GM06990 (cell line): ENCODE results near the gene SERPINB1.

Experiments used
- DNase-seq: peaks from one replicate; pipeline ENCODE4 v3.0.0-alpha.2; 2011; ENCODE audit not compliant: insufficient read length; ENCODE audit errors: extremely low read depth
- H3K27me3 ChIP-seq: replicated peaks from 2 replicates; pipeline ENCODE4 v1.6.0; 2011; ENCODE audit warnings: low read length; ENCODE audit not compliant: control insufficient read depth, insufficient read depth
- H3K36me3 ChIP-seq: 2 replicates; pipeline ENCODE4 v1.5.1; 2011; ENCODE audit warnings: low read length; ENCODE audit not compliant: control insufficient read depth, insufficient read depth
- H3K4me3 ChIP-seq: replicated peaks from 2 replicates; pipeline ENCODE4 v1.5.1; 2011; ENCODE audit warnings: low read depth, mild to moderate bottlenecking, control low read depth, low read length
- TF ChIP-seq, protein P1 (sequence below): IDR thresholded peaks from 2 replicates; pipeline ENCODE4 v1.5.1; 2011; ENCODE audit warnings: low read length, control low read depth, mild to moderate bottlenecking, inconsistent platforms; ENCODE audit not compliant: insufficient read depth, poor library complexity, severe bottlenecking

SERPINB1 gene

DNA sequence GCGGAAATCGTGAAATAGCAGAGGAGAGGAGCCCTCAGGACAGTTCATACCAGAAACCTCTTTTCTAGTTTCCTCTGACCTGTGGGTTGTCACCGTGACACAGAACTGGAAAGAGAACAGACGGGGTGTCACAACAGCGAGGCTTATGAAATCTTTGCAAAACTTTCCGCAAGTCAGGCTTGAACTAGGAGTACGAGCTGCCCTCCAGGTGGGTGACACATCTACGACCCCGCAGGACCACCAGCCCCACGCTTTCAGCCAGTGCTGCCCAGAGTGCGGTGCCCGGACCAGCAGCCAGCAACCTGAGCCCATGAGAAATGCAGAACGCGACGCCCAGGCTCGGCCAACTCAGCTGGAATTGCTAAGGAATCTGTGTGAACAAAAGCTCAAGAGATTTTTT is 45.7 kb downstream of the SERPINB1 start:
- no peak overlapping the region for H3K4me3 ChIP-seq
- TF ChIP-seq, protein P1, sequence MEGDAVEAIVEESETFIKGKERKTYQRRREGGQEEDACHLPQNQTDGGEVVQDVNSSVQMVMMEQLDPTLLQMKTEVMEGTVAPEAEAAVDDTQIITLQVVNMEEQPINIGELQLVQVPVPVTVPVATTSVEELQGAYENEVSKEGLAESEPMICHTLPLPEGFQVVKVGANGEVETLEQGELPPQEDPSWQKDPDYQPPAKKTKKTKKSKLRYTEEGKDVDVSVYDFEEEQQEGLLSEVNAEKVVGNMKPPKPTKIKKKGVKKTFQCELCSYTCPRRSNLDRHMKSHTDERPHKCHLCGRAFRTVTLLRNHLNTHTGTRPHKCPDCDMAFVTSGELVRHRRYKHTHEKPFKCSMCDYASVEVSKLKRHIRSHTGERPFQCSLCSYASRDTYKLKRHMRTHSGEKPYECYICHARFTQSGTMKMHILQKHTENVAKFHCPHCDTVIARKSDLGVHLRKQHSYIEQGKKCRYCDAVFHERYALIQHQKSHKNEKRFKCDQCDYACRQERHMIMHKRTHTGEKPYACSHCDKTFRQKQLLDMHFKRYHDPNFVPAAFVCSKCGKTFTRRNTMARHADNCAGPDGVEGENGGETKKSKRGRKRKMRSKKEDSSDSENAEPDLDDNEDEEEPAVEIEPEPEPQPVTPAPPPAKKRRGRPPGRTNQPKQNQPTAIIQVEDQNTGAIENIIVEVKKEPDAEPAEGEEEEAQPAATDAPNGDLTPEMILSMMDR, result no peak
- no peaks in the 10 kb centered on the region for H3K27me3 ChIP-seq
- DNase-seq, result no peak
- no peaks in the 10 kb centered on the region for H3K36me3 ChIP-seq

DNA sequence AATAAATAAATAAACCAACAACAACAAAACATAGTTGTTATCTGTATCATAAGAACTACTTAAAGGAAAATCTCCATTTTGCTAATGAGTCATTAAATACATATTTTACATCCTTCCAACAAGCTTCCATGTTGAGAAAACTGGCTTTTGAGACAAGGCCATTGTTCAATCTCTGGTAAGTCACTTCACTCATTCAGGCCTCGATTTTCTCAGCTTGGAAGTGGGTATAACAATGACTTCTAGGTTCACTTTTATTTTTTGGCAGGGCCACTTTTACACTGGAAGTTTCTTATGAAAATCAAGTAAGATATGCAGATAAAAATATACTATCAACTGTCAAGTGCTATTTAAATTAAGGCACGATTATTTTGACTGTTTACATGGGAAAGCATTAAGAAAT is 46.5 kb downstream of the SERPINB1 start:
- H3K4me3 ChIP-seq, result no peak overlapping the region
- TF ChIP-seq, protein P1, result no peak
- no peak for DNase-seq
- no peaks in the 10 kb centered on the region for H3K27me3 ChIP-seq
- no peaks in the 10 kb centered on the region for H3K36me3 ChIP-seq

DNA sequence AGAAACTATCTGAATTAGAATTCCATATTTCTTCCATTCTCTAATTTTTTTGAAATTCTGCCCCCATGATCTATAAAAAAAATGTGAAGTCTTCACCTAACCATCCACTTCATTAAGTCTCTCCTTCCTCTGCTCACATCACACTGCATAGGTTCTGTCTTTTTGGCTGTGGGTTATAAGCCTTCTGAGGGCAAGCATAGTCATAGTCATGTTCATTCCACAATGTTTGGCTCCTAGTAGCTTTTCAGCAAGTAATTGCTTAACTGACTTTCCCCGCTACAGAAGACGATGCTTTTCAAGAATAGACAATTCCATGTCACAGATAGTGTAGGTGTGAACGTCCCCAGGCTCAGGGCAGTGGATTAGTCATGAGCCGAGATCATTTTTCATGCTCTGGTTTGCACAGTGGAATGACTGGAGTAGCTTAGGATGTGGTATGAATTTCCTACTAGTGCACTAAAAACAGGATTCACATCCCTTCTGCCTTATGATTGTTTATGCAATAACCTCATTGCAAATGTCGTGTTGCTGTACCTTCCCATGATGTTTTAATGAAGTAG is 47.4 kb downstream of the SERPINB1 start:
- TF ChIP-seq, protein P1, result no peak
- no peak overlapping the region for H3K4me3 ChIP-seq
- H3K36me3 ChIP-seq, result no peaks in the 10 kb centered on the region
- H3K27me3 ChIP-seq, result no peaks in the 10 kb centered on the region
- DNase-seq, result no peak

DNA sequence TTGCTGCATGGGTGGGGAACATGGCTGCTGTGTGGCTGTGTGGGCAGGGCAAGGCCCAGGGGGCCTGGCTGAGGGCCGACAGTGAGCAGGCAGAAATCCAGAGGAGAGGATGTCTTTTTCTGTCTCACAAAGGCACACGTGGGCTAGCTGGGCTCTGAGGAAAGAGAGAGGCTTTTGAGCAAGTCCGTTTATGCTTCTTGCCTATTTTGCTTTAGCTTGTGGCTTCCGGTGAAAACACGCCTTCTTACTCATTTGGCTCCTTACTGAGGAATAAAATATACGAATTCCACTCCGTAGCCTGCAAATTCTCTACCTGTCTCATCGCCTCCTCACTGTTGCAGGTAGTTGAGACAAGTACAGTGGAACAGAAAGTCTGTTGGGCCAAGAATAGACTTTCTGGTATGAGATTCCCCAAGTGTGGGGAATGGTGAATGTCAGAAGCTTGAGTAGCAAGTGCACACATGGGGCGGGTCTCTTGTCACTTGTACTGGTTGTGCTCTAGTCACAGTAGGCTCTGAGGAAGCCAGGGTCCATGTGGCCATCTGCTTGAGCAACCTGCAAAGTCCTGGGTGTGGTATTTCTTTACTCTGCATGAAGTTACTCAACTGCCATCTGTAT is 48.0 kb downstream of the SERPINB1 start:
- TF ChIP-seq, protein P1, result no peak
- H3K4me3 ChIP-seq, result no peak overlapping the region
- no peak for DNase-seq

DNA sequence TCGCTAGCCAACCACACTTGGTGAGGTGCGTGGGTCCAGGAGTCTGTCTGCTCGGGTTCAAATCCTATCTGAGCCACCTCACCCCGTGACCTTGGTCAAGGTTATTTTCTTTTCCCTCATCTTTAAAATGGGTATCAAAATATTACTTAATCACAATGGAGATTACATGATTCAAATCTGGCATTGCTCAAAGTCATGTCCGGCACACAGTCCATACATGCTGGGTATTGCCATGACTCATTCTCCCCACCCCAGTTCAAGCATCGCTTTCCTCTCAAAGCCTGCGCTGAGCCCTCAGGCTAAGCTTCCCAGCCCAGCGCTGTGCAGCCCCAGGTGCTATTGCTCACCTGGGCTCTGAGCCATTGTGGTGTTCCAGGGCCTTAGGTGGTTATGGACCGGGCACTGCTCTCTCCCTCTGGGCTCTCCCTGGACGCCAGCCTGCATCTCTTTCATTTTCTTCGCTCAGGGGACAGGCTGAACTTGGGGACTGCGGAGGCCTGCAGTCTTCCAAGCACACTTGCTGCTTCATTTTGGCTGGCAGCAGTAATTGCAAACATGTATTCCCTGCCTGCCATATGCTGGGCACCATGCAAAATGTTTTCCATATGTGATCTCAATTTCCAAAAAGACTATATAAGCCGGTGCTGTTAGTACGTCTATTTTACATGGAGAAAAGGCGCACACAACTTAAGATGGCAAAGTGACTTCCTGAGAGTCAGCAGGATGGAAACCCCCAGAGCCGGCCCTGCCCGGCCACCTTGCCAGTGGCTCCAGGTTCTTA is 49.1 kb downstream of the SERPINB1 start:
- Histone ChIP-seq H3K27me3 (no peaks in the 10 kb centered on the region), H3K36me3 (no peaks in the 10 kb centered on the region; the same call in 1 of the 2 replicates), H3K4me3 (no peak overlapping the region)
- TF ChIP-seq, protein P1, result no peak
- DNase-seq, result no peak

More for the DNA sequence above, 48.0 kb downstream of the SERPINB1 start:
- Histone ChIP-seq H3K27me3 (no peaks in the 10 kb centered on the region), H3K36me3 (no peaks in the 10 kb centered on the region; the same call in 1 of the 2 replicates)
